Measurements from ENCODE around the gene KDM2B. TPM values are rescaled to one million over a fixed set of nuclear protein-coding genes. Genes with fewer than 3 reads are reported as not detected.

KDM2B gene
- total and polyA plus RNA-seq, 2 donors (not counting 1 experiment from before 2014, with no cell fraction given) = 108 to 126 TPM

- no peak overlapping the region for H3K27ac ChIP-seq (ENCODE audit: low read length in 2 of 2)
- TF ChIP-seq CTCF (IDR thresholded peaks at IDR 0.05) (no peak), EZH2 (IDR thresholded peaks at IDR 0.05; ENCODE audit: borderline replicate concordance, insufficient read depth, low read depth, low read length, poor library complexity, severe bottlenecking) (no peak)
- H3K4me1 ChIP-seq (ENCODE audit: control insufficient read depth in 2 of 2, insufficient read depth in 2 of 2, low read length in 2 of 2) = peaks cover 23 to 40% of the 10 kb centered on the region in 2 donors
- no peaks in the 10 kb centered on the region for H3K27me3 ChIP-seq (replicated peaks in 1 of 4; ENCODE audit: control extremely low read depth in 1 of 4, control insufficient read depth in 3 of 4, insufficient read depth in 4 of 4, low read length in 3 of 4)
- ATAC-seq (ENCODE audit: low read depth) = no peak
- Mint-ChIP-seq H3K4me3 (peak overlapping the region; percentile 45), H3K27me3 (no peaks in the 10 kb centered on the region), H3K4me1 (peaks cover 33% of the 10 kb centered on the region), H3K9me3 (ENCODE audit: insufficient read depth) (no peaks in the 10 kb centered on the region), H3K27ac (peak overlapping the region; percentile 78)
- no peaks in the 10 kb centered on the region for H3K79me2 ChIP-seq (ENCODE audit: control insufficient read depth, insufficient read depth, low read length)
- DNase-seq = no peak
- no peaks in the 10 kb centered on the region for H3K36me3 ChIP-seq (replicated peaks in 1 of 2; ENCODE audit: control extremely low read depth in 1 of 2, control insufficient read depth in 1 of 2, extremely low read depth in 1 of 2, insufficient read depth in 2 of 2, low read length in 1 of 2)
- H3K4me2 ChIP-seq (replicated peaks; ENCODE audit: low read depth, low read length, poor library complexity, severe bottlenecking) = peak overlapping the region; percentile 97
- CTCF ChIA-PET = interaction anchor here (1.2 to 9.0 kb wide), 3 partner anchors 9 to 44 kb away, joined by 3 to 72 read pairs (median 3); partner anchors contain the start of gene ORAI1
- intact Hi-C loops (cut with micrococcal nuclease) = no loop called here
- no peaks in the 10 kb centered on the region for H4K20me1 ChIP-seq (ENCODE audit: control insufficient read depth, insufficient read depth, low read length, poor library complexity, severe bottlenecking)
- H3K9me3 ChIP-seq (ENCODE audit: control extremely low read depth in 1 of 3, control insufficient read depth in 2 of 3, insufficient read depth in 1 of 3, low read length in 2 of 3) = no peaks in the 10 kb centered on the region
- H2AFZ ChIP-seq (ENCODE audit: insufficient read depth, low read depth, low read length, poor library complexity, severe bottlenecking) = no peak overlapping the region
- H3K4me3 ChIP-seq (ENCODE audit: control extremely low read depth in 1 of 5, extremely low read depth in 1 of 5, insufficient read depth in 1 of 5, low read depth in 2 of 5, low read length in 4 of 5) = no peak overlapping the region
- POLR2A ChIA-PET = interaction anchor here (0.5 to 0.7 kb wide), 3 partner anchors 14 to 215 kb away, joined by 5 to 7 read pairs (median 6); no protein-coding TSS in a partner anchor
- no peak overlapping the region for H3K9ac ChIP-seq (ENCODE audit: low read length)
- 6% methylated on average over 5 of the region's 13 CpGs for WGBS (ENCODE audit: insufficient coverage)
Measured at GRCh38 chr12:121582583-121583333, 1.9 kb upstream of the KDM2B start.
